ENCODE results near the gene TEX12.

The TEX12 gene

GRCh38 chr11:112162761-112163546, 4.2 kb upstream of the TEX12 start (continued):
- no peak for TF ChIP-seq PATZ1 (CRISPR knock-in tag; IDR thresholded peaks at IDR 0.05; ENCODE audit: borderline replicate concordance)
- no peak for TF ChIP-seq ZNF70 (CRISPR knock-in tag; IDR thresholded peaks at IDR 0.05)
- no peak for TF ChIP-seq CSRNP3 (CRISPR knock-in tag; IDR thresholded peaks at IDR 0.05)

GRCh38 chr11:112163875-112164685, 3.1 kb upstream of the TEX12 start, which contains the start of gene IL18:
IL18 (minus strand) TSS chr11:112164094; CDS start chr11:112155053, 9,041 bp downstream.
- TF ChIP-seq TSHZ2 (CRISPR knock-in tag; IDR thresholded peaks at IDR 0.05): no peak
- no peak for TF ChIP-seq CSDC2 (CRISPR knock-in tag; IDR thresholded peaks at IDR 0.05)
- TF ChIP-seq ZFP30 (CRISPR knock-in tag; IDR thresholded peaks at IDR 0.05): no peak
- TF ChIP-seq ZC3H10 (CRISPR knock-in tag; IDR thresholded peaks at IDR 0.05): no peak
- no peak for TF ChIP-seq CSRNP3 (CRISPR knock-in tag; IDR thresholded peaks at IDR 0.05)
- no peak for TF ChIP-seq ZNF70 (CRISPR knock-in tag; IDR thresholded peaks at IDR 0.05)
- no peak for TF ChIP-seq POU6F1 (CRISPR knock-in tag; IDR thresholded peaks at IDR 0.05; ENCODE audit: borderline replicate concordance, low read depth)
- no peak for TF ChIP-seq ZNF8 (CRISPR knock-in tag; IDR thresholded peaks at IDR 0.05)
- TF ChIP-seq OSR1 (CRISPR knock-in tag; IDR thresholded peaks at IDR 0.05): no peak

GRCh38 chr11:112165049-112165448, 2.1 kb upstream of the TEX12 start:
- ATAC-seq: no peak
- no peak for TF ChIP-seq GLIS3 (CRISPR knock-in tag; IDR thresholded peaks at IDR 0.05)
- no peak for TF ChIP-seq PPARA (CRISPR knock-in tag; IDR thresholded peaks at IDR 0.05; ENCODE audit: borderline replicate concordance)
- TF ChIP-seq ESRRG (CRISPR knock-in tag; IDR thresholded peaks at IDR 0.05): no peak
- no peak for TF ChIP-seq PATZ1 (CRISPR knock-in tag; IDR thresholded peaks at IDR 0.05; ENCODE audit: borderline replicate concordance)
- TF ChIP-seq ZC3H10 (CRISPR knock-in tag; IDR thresholded peaks at IDR 0.05): no peak
- no peak for TF ChIP-seq SNAI2 (CRISPR knock-in tag; IDR thresholded peaks at IDR 0.05)
- TF ChIP-seq ZNF8 (CRISPR knock-in tag; IDR thresholded peaks at IDR 0.05): no peak
- no peak for TF ChIP-seq CREB5 (CRISPR knock-in tag; IDR thresholded peaks at IDR 0.05; ENCODE audit: low read depth)
- TF ChIP-seq RARB (CRISPR knock-in tag; IDR thresholded peaks at IDR 0.05): no peak
- TF ChIP-seq OSR1 (CRISPR knock-in tag; IDR thresholded peaks at IDR 0.05): no peak
- TF ChIP-seq BACH2 (CRISPR knock-in tag; IDR thresholded peaks at IDR 0.05; ENCODE audit: borderline replicate concordance): no peak
- TF ChIP-seq ISL1 (CRISPR knock-in tag; IDR thresholded peaks at IDR 0.05): no peak
- no peak for TF ChIP-seq CSRNP3 (CRISPR knock-in tag; IDR thresholded peaks at IDR 0.05)
- no peak for TF ChIP-seq ZFP3 (CRISPR knock-in tag; IDR thresholded peaks at IDR 0.05)
- TF ChIP-seq CSDC2 (CRISPR knock-in tag; IDR thresholded peaks at IDR 0.05): no peak
- no peak for TF ChIP-seq ZNF565 (CRISPR knock-in tag; conservative IDR thresholded peaks at IDR 0.05; ENCODE audit: low read depth)

More at GRCh38 chr11:112163875-112164685, 3.1 kb upstream of the TEX12 start, which contains the start of gene IL18:
- ATAC-seq: no peak; the same call in 2 of the 3 replicates
